MM.1S (cell line): ENCODE results near the gene MED27.

Experiments used
- EZH2 ChIP-seq: fragments of 300-600 bp; sonication (generic); optimal IDR thresholded peaks from 2 replicates; pipeline ENCODE3; 2017; ENCODE audit warnings: low read depth, mild to moderate bottlenecking, antibody characterized with exemption, low read length, mixed read lengths
- EZH2phosphoT487 ChIP-seq: fragments of 300-600 bp; sonication (generic); IDR thresholded peaks from 2 replicates; pipeline ENCODE4 v1.6.1; 2018; ENCODE audit warnings: antibody characterized with exemption, low read length

- TF ChIP-seq EZH2phosphoT487 = no peak
- no peak for TF ChIP-seq EZH2
These were observed 119.8 kb downstream of the MED27 start for GRCh38 chr9:131959887-131960286.
